Neuronal stem cell (in vitro differentiated cells): ENCODE data around the gene MORN3.

ENCODE experiments used
- DNase-seq: peaks from one replicate; pipeline ENCODE4 v3.0.0-alpha.2; 2013; ENCODE audit warnings: low spot score
- H2AFZ ChIP-seq: one replicate; pipeline ENCODE4 v1.6.1; 2013; ENCODE audit warnings: mild to moderate bottlenecking, low read length, inconsistent platforms
- H2AK5ac ChIP-seq: 2 replicates; pipeline ENCODE4 v1.6.1; 2013; ENCODE audit warnings: low read depth, mild to moderate bottlenecking, inconsistent platforms, low read length, moderate library complexity, mixed read lengths
- H2BK120ac ChIP-seq: 2 replicates; pipeline ENCODE4 v1.6.1; 2013; ENCODE audit warnings: low read depth, mild to moderate bottlenecking, inconsistent platforms, low read length, moderate library complexity, mixed read lengths
- H2BK12ac ChIP-seq: one replicate; pipeline ENCODE4 v1.6.1; 2013; ENCODE audit warnings: low read length, inconsistent platforms
- H2BK15ac ChIP-seq: 2 replicates; pipeline ENCODE4 v1.6.1; 2013; ENCODE audit warnings: mild to moderate bottlenecking, low read length, inconsistent platforms, mixed read lengths
- H2BK5ac ChIP-seq: one replicate; pipeline ENCODE4 v1.6.1; 2013; ENCODE audit warnings: inconsistent platforms, mild to moderate bottlenecking, low read length, moderate library complexity
- H3K14ac ChIP-seq: one replicate; pipeline ENCODE4 v1.6.1; 2013; ENCODE audit warnings: low read length, inconsistent platforms
- H3K18ac ChIP-seq: 2 replicates; pipeline ENCODE4 v1.6.1; 2013; ENCODE audit warnings: low read length, inconsistent platforms
- H3K23ac ChIP-seq: 2 replicates; pipeline ENCODE4 v1.6.1; 2013; ENCODE audit warnings: low read depth, mild to moderate bottlenecking, mixed read lengths, low read length, inconsistent platforms; ENCODE audit not compliant: poor library complexity
- H3K27ac ChIP-seq: replicated peaks from 3 replicates; pipeline ENCODE4 v1.5.1; 2013; ENCODE audit warnings: low read length, inconsistent platforms
- H3K27me3 ChIP-seq, 3 experiments: 2 replicates each; pipeline ENCODE4 v1.6.1; 2013; ENCODE audit warnings: low read length in 3 of 3, mild to moderate bottlenecking in 2 of 3, inconsistent platforms in 1 of 3, low read depth in 1 of 3, mixed read lengths in 1 of 3, moderate library complexity in 1 of 3; ENCODE audit not compliant: control insufficient read depth in 3 of 3, insufficient read depth in 3 of 3
- H3K36me3 ChIP-seq, 2 donors: replicated peaks in 1 of 2; 2 replicates each; pipeline ENCODE4 v1.6.1; 2013; ENCODE audit warnings: low read length in 2 of 2; ENCODE audit not compliant: control insufficient read depth in 2 of 2, insufficient read depth in 2 of 2
- H3K4ac ChIP-seq: 2 replicates; pipeline ENCODE4 v1.6.1; 2013; ENCODE audit warnings: inconsistent platforms, mild to moderate bottlenecking, low read length, moderate library complexity
- H3K4me1 ChIP-seq, 2 donors: 1 replicate in 1 of 2; 2 replicates in 1 of 2; pipeline ENCODE4 v1.6.1; 2013; ENCODE audit warnings: low read length in 2 of 2, low read depth in 1 of 2; ENCODE audit not compliant: control insufficient read depth in 2 of 2, insufficient read depth in 1 of 2
- H3K4me2 ChIP-seq: one replicate; pipeline ENCODE4 v1.6.1; 2013; ENCODE audit warnings: mild to moderate bottlenecking, low read length, inconsistent platforms; ENCODE audit not compliant: insufficient read depth, poor library complexity, severe bottlenecking
- H3K4me3 ChIP-seq, 2 donors: 2 replicates each; pipeline ENCODE4 v1.5.1; 2013; ENCODE audit warnings: low read length in 2 of 2, mild to moderate bottlenecking in 2 of 2, inconsistent platforms in 1 of 2, moderate library complexity in 1 of 2
- H3K79me1 ChIP-seq: one replicate; pipeline ENCODE4 v1.6.1; 2013; ENCODE audit warnings: low read depth, mild to moderate bottlenecking, inconsistent platforms, low read length, moderate library complexity
- H3K9ac ChIP-seq: one replicate; pipeline ENCODE4 v1.6.1; 2013; ENCODE audit warnings: mild to moderate bottlenecking, low read depth, low read length, inconsistent platforms; ENCODE audit not compliant: poor library complexity
- H3K9me3 ChIP-seq, 2 donors: replicated peaks in 1 of 2; 2 replicates each; pipeline versions ENCODE3 to v1.6.1; 2013; ENCODE audit warnings: low read length in 2 of 2, mild to moderate bottlenecking in 2 of 2, inconsistent platforms in 1 of 2, low read depth in 1 of 2, mixed read lengths in 1 of 2, moderate library complexity in 1 of 2; ENCODE audit not compliant: control insufficient read depth in 2 of 2, insufficient read depth in 1 of 2
- H4K8ac ChIP-seq: one replicate; pipeline ENCODE4 v1.6.1; 2013; ENCODE audit warnings: low read depth, mild to moderate bottlenecking, inconsistent platforms, low read length, moderate library complexity
- H4K91ac ChIP-seq: one replicate; pipeline ENCODE4 v1.6.1; 2013; ENCODE audit warnings: low read length, low read depth, mild to moderate bottlenecking, inconsistent platforms; ENCODE audit not compliant: poor library complexity
- WGBS, 2 donors: extraction: QIAGEN DNeasy Blood & Tissue Kit; methylation state at CpG; one replicate each; pipeline ENCODE4 v1.1.7; 2013; ENCODE audit warnings: missing lambda C conversion rate in 2 of 2, mixed read lengths in 1 of 2; ENCODE audit not compliant: insufficient read length in 2 of 2, insufficient replicate concordance in 1 of 2; ENCODE audit errors: extremely low coverage in 2 of 2; 5-methylcytosine and 5-hydroxymethylcytosine counted together

MORN3 gene

GRCh38 chr12:121610239-121611149 is 59.0 kb downstream of the MORN3 start:
- H3K4me3 ChIP-seq, result no peak overlapping the region
- DNase-seq, result no peak
- no CpG with 5 or more reads among the region's 11 CpGs for WGBS, 2 donors

GRCh38 chr12:121608301-121608700 is 61.2 kb downstream of the MORN3 start:
- no peaks in the 10 kb centered on the region for H3K27me3 ChIP-seq
- no peak for DNase-seq
- WGBS, 2 donors, result no CpG with 5 or more reads among the region's 6 CpGs
- H2BK15ac ChIP-seq, result no peak overlapping the region
- no peaks in the 10 kb centered on the region for H3K36me3 ChIP-seq
- no peak overlapping the region for H4K91ac ChIP-seq
- no peak overlapping the region for H3K23ac ChIP-seq
- no peak overlapping the region for H2BK5ac ChIP-seq
- no peak overlapping the region for H3K14ac ChIP-seq
- H3K9ac ChIP-seq, result no peak overlapping the region
- H2BK120ac ChIP-seq, result no peak overlapping the region
- peaks cover 2 to 7% of the 10 kb centered on the region in 2 donors for H3K4me1 ChIP-seq
- no peak overlapping the region for H3K4me2 ChIP-seq
- H2BK12ac ChIP-seq, result no peak overlapping the region
- no peak overlapping the region for H3K4ac ChIP-seq
- no peak overlapping the region for H2AFZ ChIP-seq
- no peak overlapping the region for H3K27ac ChIP-seq
- no peaks in the 10 kb centered on the region for H3K79me1 ChIP-seq
- H2AK5ac ChIP-seq, result no peak overlapping the region
- peaks cover 0 to 2% of the 10 kb centered on the region in 2 donors for H3K9me3 ChIP-seq
- no peak overlapping the region for H4K8ac ChIP-seq
- no peak overlapping the region for H3K4me3 ChIP-seq
- H3K18ac ChIP-seq, result no peak overlapping the region

More at GRCh38 chr12:121610239-121611149, 59.0 kb downstream of the MORN3 start:
- no peaks in the 10 kb centered on the region for H3K79me1 ChIP-seq
- peaks cover 2 to 7% of the 10 kb centered on the region in 2 donors for H3K4me1 ChIP-seq
- no peak overlapping the region for H2BK12ac ChIP-seq
- peak overlapping the region; percentile 60 for H2AFZ ChIP-seq
- no peak overlapping the region for H4K8ac ChIP-seq
- H3K4ac ChIP-seq, result no peak overlapping the region
- H2BK120ac ChIP-seq, result no peak overlapping the region
- peak overlapping the region; percentile 75 for H3K27ac ChIP-seq
- H3K18ac ChIP-seq, result no peak overlapping the region
- H3K27me3 ChIP-seq, result no peaks in the 10 kb centered on the region
- H3K9ac ChIP-seq, result no peak overlapping the region
- no peak overlapping the region for H2BK5ac ChIP-seq
- H3K9me3 ChIP-seq, result peaks cover 0 to 2% of the 10 kb centered on the region in 2 donors
- no peaks in the 10 kb centered on the region for H3K36me3 ChIP-seq
- H3K23ac ChIP-seq, result no peak overlapping the region
- no peak overlapping the region for H2BK15ac ChIP-seq
- H3K14ac ChIP-seq, result no peak overlapping the region
- no peak overlapping the region for H2AK5ac ChIP-seq
- peak overlapping the region; percentile 0 for H3K4me2 ChIP-seq
- no peak overlapping the region for H4K91ac ChIP-seq

- Histone ChIP-seq H3K9ac (no peak overlapping the region), H3K4me2 (no peak overlapping the region), H2BK5ac (no peak overlapping the region), H2AK5ac (no peak overlapping the region), H3K14ac (no peak overlapping the region), H4K8ac (no peak overlapping the region), H2AFZ (no peak overlapping the region), H3K79me1 (no peaks in the 10 kb centered on the region), H3K23ac (no peak overlapping the region), H3K4ac (no peak overlapping the region), H2BK120ac (no peak overlapping the region), H2BK12ac (no peak overlapping the region), H3K9me3 (no peaks in the 10 kb centered on the region), H3K27ac (no peak overlapping the region), H3K27me3 (no peaks in the 10 kb centered on the region), H3K36me3 (peaks cover 0 to under 1% of the 10 kb centered on the region in 2 donors), H3K4me3 (no peak overlapping the region), H3K4me1 (no peaks in the 10 kb centered on the region), H2BK15ac (no peak overlapping the region), H4K91ac (no peak overlapping the region), H3K18ac (no peak overlapping the region)
- no peak for DNase-seq
- WGBS, 2 donors, result no CpG with 5 or more reads among the region's 6 CpGs
These were observed 65.9 kb downstream of the MORN3 start for GRCh38 chr12:121603581-121603980.

- no peak overlapping the region for H3K27ac ChIP-seq
- H3K18ac ChIP-seq, result no peak overlapping the region
- no peak overlapping the region for H2BK15ac ChIP-seq
- no peak overlapping the region for H3K23ac ChIP-seq
- no peaks in the 10 kb centered on the region for H3K4me1 ChIP-seq
- no peak overlapping the region for H3K14ac ChIP-seq
- H3K4me3 ChIP-seq, result no peak overlapping the region
- H2AK5ac ChIP-seq, result no peak overlapping the region
- H3K9ac ChIP-seq, result no peak overlapping the region
- no peak overlapping the region for H2BK12ac ChIP-seq
- H3K27me3 ChIP-seq, result no peaks in the 10 kb centered on the region
- H4K91ac ChIP-seq, result no peak overlapping the region
- H2AFZ ChIP-seq, result no peak overlapping the region
- no peak overlapping the region for H3K4ac ChIP-seq
- H2BK5ac ChIP-seq, result no peak overlapping the region
- no peak overlapping the region for H3K4me2 ChIP-seq
- no peaks in the 10 kb centered on the region for H3K9me3 ChIP-seq
- 100% methylated on average over 3 of the region's 6 CpGs; no CpG with 5 or more reads in 1 of the 2 donors for WGBS, 2 donors
- no peak overlapping the region for H2BK120ac ChIP-seq
- DNase-seq, result no peak
- H3K36me3 ChIP-seq, result peaks cover 2 to 7% of the 10 kb centered on the region in 2 donors
- no peak overlapping the region for H4K8ac ChIP-seq
- no peaks in the 10 kb centered on the region for H3K79me1 ChIP-seq
These were observed 66.7 kb downstream of the MORN3 start for GRCh38 chr12:121602766-121603165.
